ENCODE results near the gene TSFM.

The TSFM gene

GRCh38 chr12:57846577-57847319, 64.2 kb downstream of the TSFM start, which contains the start of gene CTDSP2:
Gene CTDSP2, minus strand, starts transcription at chr12:57846729. Its CDS starts 294 bp downstream, at chr12:57846435.
- H3K4me3 Mint-ChIP-seq = peak within 1 kb of the TSS; percentile 81
- no peaks in the 10 kb centered on the region for H3K27me3 Mint-ChIP-seq
- H3K36me3 Mint-ChIP-seq = no peaks in the 10 kb centered on the region
- H3K27ac Mint-ChIP-seq = peak within 1 kb of the TSS; percentile 86
- peaks cover 50% of the 10 kb centered on the region for H3K4me1 Mint-ChIP-seq (ENCODE audit: low read depth)
- no peaks in the 10 kb centered on the region for H3K9me3 Mint-ChIP-seq (ENCODE audit: low read depth)

Measured in activated naive CD8-positive, alpha-beta T cell (primary cell).